Measurements from ENCODE around the gene CHRNA9. TPM values are rescaled to one million over a fixed set of nuclear protein-coding genes. Genes with fewer than 3 reads are reported as not detected.

Gene CHRNA9
- total RNA-seq, 1 experiment from 2014 or later = not detected

DNA sequence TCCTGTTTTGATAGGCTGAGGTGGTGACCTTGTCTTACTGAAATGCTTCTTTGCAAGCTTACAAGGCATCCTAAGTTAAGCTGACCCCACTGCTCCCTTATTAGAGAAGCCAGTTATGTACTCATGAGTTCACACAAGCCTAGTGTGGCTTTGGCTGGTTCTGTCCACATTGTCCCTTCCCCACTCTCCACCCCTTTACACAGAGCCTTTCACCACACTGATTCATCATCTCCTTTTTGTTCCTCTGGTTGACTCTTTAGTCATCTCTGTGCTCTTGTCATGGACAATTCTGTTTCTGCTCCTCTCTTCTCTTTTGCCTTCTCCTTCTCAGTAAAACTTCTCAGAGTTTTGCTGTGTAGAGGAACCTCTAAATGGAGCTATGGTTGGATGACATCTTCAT, 4.9 kb downstream of the CHRNA9 start:
- Mint-ChIP-seq H3K27me3 (ENCODE audit: unreplicated experiment) (peaks cover 9% of the 10 kb centered on the region), H3K36me3 (ENCODE audit: insufficient read depth, unreplicated experiment) (no peaks in the 10 kb centered on the region), H3K27ac (ENCODE audit: unreplicated experiment) (no peak overlapping the region), H3K9me3 (ENCODE audit: low read depth, unreplicated experiment) (peaks cover 4% of the 10 kb centered on the region), H3K4me1 (ENCODE audit: low read depth, unreplicated experiment) (no peaks in the 10 kb centered on the region), H3K4me3 (ENCODE audit: low read depth, unreplicated experiment) (no peak overlapping the region)
- TF ChIP-seq, protein P1, sequence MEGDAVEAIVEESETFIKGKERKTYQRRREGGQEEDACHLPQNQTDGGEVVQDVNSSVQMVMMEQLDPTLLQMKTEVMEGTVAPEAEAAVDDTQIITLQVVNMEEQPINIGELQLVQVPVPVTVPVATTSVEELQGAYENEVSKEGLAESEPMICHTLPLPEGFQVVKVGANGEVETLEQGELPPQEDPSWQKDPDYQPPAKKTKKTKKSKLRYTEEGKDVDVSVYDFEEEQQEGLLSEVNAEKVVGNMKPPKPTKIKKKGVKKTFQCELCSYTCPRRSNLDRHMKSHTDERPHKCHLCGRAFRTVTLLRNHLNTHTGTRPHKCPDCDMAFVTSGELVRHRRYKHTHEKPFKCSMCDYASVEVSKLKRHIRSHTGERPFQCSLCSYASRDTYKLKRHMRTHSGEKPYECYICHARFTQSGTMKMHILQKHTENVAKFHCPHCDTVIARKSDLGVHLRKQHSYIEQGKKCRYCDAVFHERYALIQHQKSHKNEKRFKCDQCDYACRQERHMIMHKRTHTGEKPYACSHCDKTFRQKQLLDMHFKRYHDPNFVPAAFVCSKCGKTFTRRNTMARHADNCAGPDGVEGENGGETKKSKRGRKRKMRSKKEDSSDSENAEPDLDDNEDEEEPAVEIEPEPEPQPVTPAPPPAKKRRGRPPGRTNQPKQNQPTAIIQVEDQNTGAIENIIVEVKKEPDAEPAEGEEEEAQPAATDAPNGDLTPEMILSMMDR (IDR thresholded peaks at IDR 0.05; ENCODE audit: unreplicated experiment) = no peak
- intact Hi-C loops (cut with micrococcal nuclease; ENCODE audit: unreplicated experiment) = no loop called here
- no TSS peak for BruUV-seq (replicated peaks)
- DNase-seq = no peak
- CTCF ChIA-PET = no interaction called here

DNA sequence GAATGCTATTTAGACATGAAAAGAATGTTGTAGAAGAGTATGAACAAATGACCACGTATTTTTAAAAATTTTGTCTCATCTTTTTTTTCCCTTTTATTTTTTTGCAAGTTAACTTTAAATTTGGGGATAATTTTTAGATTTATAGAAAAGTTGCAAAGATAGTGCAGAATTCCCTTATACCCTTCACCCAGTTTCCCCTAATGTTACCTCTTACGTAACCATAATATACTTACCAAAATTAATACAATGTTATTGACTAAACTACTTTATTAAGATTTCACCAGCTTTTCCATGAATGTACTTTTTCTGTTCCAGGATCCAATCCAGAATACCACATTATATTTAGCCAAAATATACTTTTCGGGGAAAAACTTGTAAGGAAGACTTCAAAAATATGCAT, 12.3 kb downstream of the CHRNA9 start:
- Mint-ChIP-seq H3K4me1 (ENCODE audit: low read depth, unreplicated experiment) (no peaks in the 10 kb centered on the region), H3K9me3 (ENCODE audit: low read depth, unreplicated experiment) (peaks cover 1% of the 10 kb centered on the region), H3K4me3 (ENCODE audit: low read depth, unreplicated experiment) (no peak overlapping the region), H3K36me3 (ENCODE audit: insufficient read depth, unreplicated experiment) (no peaks in the 10 kb centered on the region), H3K27me3 (ENCODE audit: unreplicated experiment) (peaks cover 8% of the 10 kb centered on the region), H3K27ac (ENCODE audit: unreplicated experiment) (no peak overlapping the region)
- no TSS peak for BruUV-seq (replicated peaks)
- TF ChIP-seq, protein P1 (IDR thresholded peaks at IDR 0.05; ENCODE audit: unreplicated experiment) = no peak
- intact Hi-C loops (cut with micrococcal nuclease; ENCODE audit: unreplicated experiment) = no loop called here
- DNase-seq = no peak
- CTCF ChIA-PET = no interaction called here

DNA sequence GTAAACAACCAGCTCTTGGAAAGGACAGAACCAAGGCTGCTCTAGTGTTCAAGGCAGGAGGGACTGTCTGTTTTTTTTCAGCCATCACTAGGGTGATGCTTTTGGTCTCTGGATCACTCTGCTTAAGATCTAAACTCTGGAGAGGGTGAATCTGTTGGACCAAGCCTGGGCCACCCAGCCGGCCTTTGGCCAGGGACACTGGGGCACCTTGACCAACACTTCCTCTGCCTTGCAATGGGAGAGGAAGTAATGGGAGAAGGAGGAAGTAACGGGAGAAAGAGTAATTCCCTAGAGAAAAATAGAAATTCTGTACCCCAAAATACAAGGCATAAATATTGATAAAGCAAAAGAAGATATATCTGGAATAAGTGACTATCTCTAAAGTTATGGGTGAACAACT, 12.9 kb downstream of the CHRNA9 start:
- BruUV-seq (replicated peaks) = no TSS peak

DNA sequence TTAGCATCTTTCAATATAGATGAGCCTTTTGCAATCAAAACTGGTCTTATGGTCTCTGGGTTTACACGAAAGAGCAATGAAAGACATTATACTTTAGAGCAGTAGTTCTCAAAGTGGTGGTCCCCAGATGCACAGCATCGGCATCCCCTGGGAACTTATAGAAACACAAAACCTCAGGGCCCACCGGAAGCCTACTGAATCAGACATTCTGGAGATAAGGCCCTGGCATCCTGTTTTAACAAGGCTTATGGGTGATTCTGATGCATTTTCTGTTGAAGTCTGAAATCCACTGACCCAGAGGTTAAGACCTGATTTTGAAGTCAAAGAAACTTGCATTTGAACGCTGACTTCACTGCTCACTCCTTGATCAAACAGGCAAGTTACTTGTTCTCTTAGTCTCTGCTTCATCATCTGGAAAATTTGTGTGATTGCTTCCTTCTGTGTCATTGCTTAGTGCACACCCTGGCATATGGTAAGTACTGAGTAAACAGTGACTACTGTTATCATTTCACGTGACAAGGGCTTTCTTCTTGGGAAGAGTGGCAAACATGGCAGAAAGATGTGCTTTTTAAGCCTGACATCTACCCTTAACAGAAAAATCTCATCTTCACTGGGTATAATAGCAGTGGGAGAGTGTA, 14.5 kb downstream of the CHRNA9 start:
- H3K27me3 Mint-ChIP-seq (ENCODE audit: unreplicated experiment) = no peaks in the 10 kb centered on the region
- H3K9me3 Mint-ChIP-seq (ENCODE audit: low read depth, unreplicated experiment) = no peaks in the 10 kb centered on the region
- no peak for DNase-seq
- TF ChIP-seq, protein P1 (IDR thresholded peaks at IDR 0.05; ENCODE audit: unreplicated experiment) = no peak
- intact Hi-C loops (cut with micrococcal nuclease; ENCODE audit: unreplicated experiment) = no loop called here
- H3K36me3 Mint-ChIP-seq (ENCODE audit: insufficient read depth, unreplicated experiment) = no peaks in the 10 kb centered on the region
- H3K4me3 Mint-ChIP-seq (ENCODE audit: low read depth, unreplicated experiment) = no peak overlapping the region
- no TSS peak for BruUV-seq (replicated peaks)
- H3K4me1 Mint-ChIP-seq (ENCODE audit: low read depth, unreplicated experiment) = no peaks in the 10 kb centered on the region
- CTCF ChIA-PET = interaction anchor here (0.7 kb wide), 1 partner anchor 13 kb away, joined by 4 read pairs; no protein-coding TSS in a partner anchor
- no peak overlapping the region for H3K27ac Mint-ChIP-seq (ENCODE audit: unreplicated experiment)

More for the DNA sequence above, 12.9 kb downstream of the CHRNA9 start:
- Mint-ChIP-seq H3K27me3 (ENCODE audit: unreplicated experiment) (peaks cover 2% of the 10 kb centered on the region), H3K4me1 (ENCODE audit: low read depth, unreplicated experiment) (no peaks in the 10 kb centered on the region), H3K9me3 (ENCODE audit: low read depth, unreplicated experiment) (no peaks in the 10 kb centered on the region), H3K4me3 (ENCODE audit: low read depth, unreplicated experiment) (no peak overlapping the region), H3K36me3 (ENCODE audit: insufficient read depth, unreplicated experiment) (no peaks in the 10 kb centered on the region), H3K27ac (ENCODE audit: unreplicated experiment) (no peak overlapping the region)
- TF ChIP-seq, protein P1 (IDR thresholded peaks at IDR 0.05; ENCODE audit: unreplicated experiment) = no peak
- DNase-seq = no peak
- CTCF ChIA-PET = no interaction called here
- intact Hi-C loops (cut with micrococcal nuclease; ENCODE audit: unreplicated experiment) = no loop called here

All from Calu3 (cell line).